Endothelial cell of umbilical vein (primary cell): ENCODE data around the gene TRIM34. TPM values are rescaled to one million over a fixed set of nuclear protein-coding genes. Genes with fewer than 3 reads are reported as not detected.

ENCODE experiments used
- BruUV-seq: library from RNA; stranded (reverse); fragments of 400-500 nt; replicated peaks from 2 replicates; lab custom pipeline; 2021; lab: Mats Ljungman, UMichigan
- CTCF ChIA-PET: fragments of 300-600, 350-600 bp; sonication (Branson Sonifier 250); formaldehyde crosslinking; loops from one replicate; lab custom pipeline; 2021; ENCODE audit warnings: antibody characterized with exemption, inconsistent platforms; lab: Charles Lee
- POLR2A ChIA-PET: fragments of 300-600, 350-600 bp; sonication (Branson Sonifier 250); formaldehyde crosslinking; loops from one replicate; lab custom pipeline; 2021; ENCODE audit warnings: antibody characterized with exemption, inconsistent platforms; lab: Charles Lee
- DNase-seq: peaks from one replicate; pipeline ENCODE4 v3.0.0-alpha.2; 2011; ENCODE audit warnings: low read depth, low spot score
- FAIRE-seq: peaks from 2 replicates; lab custom pipeline; 2011; peaks lifted over from hg19 to GRCh38; lab: Jason Lieb, UNC
- H2AFZ ChIP-seq: 2 replicates; pipeline ENCODE4 v1.6.0; 2012; ENCODE audit warnings: low read depth, low read length, control low read depth, inconsistent platforms
- H3K27ac ChIP-seq: 2 replicates; pipeline ENCODE4 v1.5.1; 2011; ENCODE audit warnings: low read depth, mild to moderate bottlenecking, control low read depth, low read length, moderate library complexity; ENCODE audit not compliant: insufficient read depth
- H3K27me3 ChIP-seq, 2 experiments: 2 replicates each; pipeline versions ENCODE4 v1.6.0 to v1.6.1; 2011; ENCODE audit warnings: low read length in 2 of 2, mixed read lengths in 1 of 2; ENCODE audit not compliant: control insufficient read depth in 2 of 2, insufficient read depth in 2 of 2
- H3K36me3 ChIP-seq, 2 experiments: 2 replicates in 1 of 2; 3 replicates in 1 of 2; pipeline ENCODE4 v1.5.1; 2011; ENCODE audit warnings: low read length in 2 of 2, mild to moderate bottlenecking in 1 of 2, moderate library complexity in 1 of 2; ENCODE audit not compliant: control insufficient read depth in 2 of 2, insufficient read depth in 2 of 2; ENCODE audit errors: extremely low read depth in 1 of 2
- H3K4me1 ChIP-seq: 3 replicates; pipeline ENCODE4 v1.5.1; 2011; ENCODE audit warnings: mild to moderate bottlenecking, low read length; ENCODE audit not compliant: control insufficient read depth, insufficient read depth; ENCODE audit errors: extremely low read depth
- H3K4me2 ChIP-seq: 2 replicates; pipeline ENCODE4 v1.6.1; 2011; ENCODE audit warnings: low read length, control low read depth, mixed read lengths; ENCODE audit not compliant: insufficient read depth
- H3K4me3 ChIP-seq, 3 experiments: fragments of 200-600 bp in 1 of 3; sonication (generic), shearing (Covaris generic) in 1 of 3; replicated peaks in 1 of 3; 2 replicates each; pipeline ENCODE4 v1.5.1; 2011 to 2016; ENCODE audit warnings: control low read depth in 3 of 3, low read length in 3 of 3, mild to moderate bottlenecking in 2 of 3, inconsistent platforms in 1 of 3, low read depth in 1 of 3, moderate library complexity in 1 of 3; ENCODE audit not compliant: insufficient read depth in 1 of 3
- H3K79me2 ChIP-seq: 2 replicates; pipeline ENCODE4 v1.6.0; 2012; ENCODE audit warnings: low read length, inconsistent platforms; ENCODE audit not compliant: control insufficient read depth, insufficient read depth
- H3K9ac ChIP-seq: replicated peaks from 2 replicates; pipeline ENCODE3; 2011; ENCODE audit warnings: low read length, control low read depth; ENCODE audit not compliant: insufficient read depth; ENCODE audit errors: extremely low read depth
- H3K9me1 ChIP-seq: replicated peaks from 3 replicates; pipeline ENCODE4 v1.6.0; 2011; ENCODE audit warnings: mild to moderate bottlenecking, low read length; ENCODE audit not compliant: control insufficient read depth, insufficient read depth; ENCODE audit errors: extremely low read depth
- H3K9me3 ChIP-seq: replicated peaks from 2 replicates; pipeline ENCODE4 v1.5.1; 2012; ENCODE audit warnings: low read length, inconsistent platforms; ENCODE audit not compliant: control insufficient read depth, insufficient read depth
- H4K20me1 ChIP-seq: replicated peaks from 2 replicates; pipeline ENCODE3; 2011; ENCODE audit warnings: mild to moderate bottlenecking, low read length; ENCODE audit not compliant: control insufficient read depth, insufficient read depth; ENCODE audit errors: extremely low read depth
- CTCF ChIP-seq, 2 donors: IDR thresholded peaks; 1 replicate in 1 of 2; 2 replicates in 1 of 2; pipeline ENCODE4 v1.5.1; 2011; ENCODE audit warnings: low read length in 2 of 2, mild to moderate bottlenecking in 2 of 2, moderate library complexity in 2 of 2, control low read depth in 1 of 2, inconsistent platforms in 1 of 2, low read depth in 1 of 2; ENCODE audit not compliant: insufficient read depth in 1 of 2; ENCODE audit errors: extremely low read depth in 1 of 2
- EZH2 ChIP-seq: IDR thresholded peaks from 2 replicates; pipeline ENCODE4 v1.6.1; 2012; ENCODE audit warnings: borderline replicate concordance, low read depth, mild to moderate bottlenecking, moderate library complexity, low read length, inconsistent platforms; ENCODE audit not compliant: severe bottlenecking
- FOS ChIP-seq: IDR thresholded peaks from 2 replicates; pipeline ENCODE4 v1.6.1; 2011; ENCODE audit warnings: mild to moderate bottlenecking, low read length, moderate library complexity, borderline replicate concordance; ENCODE audit not compliant: insufficient read depth
- GATA2 ChIP-seq: IDR thresholded peaks from 2 replicates; pipeline ENCODE4 v1.7.0; 2011; ENCODE audit warnings: low read depth, mild to moderate bottlenecking, moderate library complexity, mixed read lengths, low read length; ENCODE audit not compliant: insufficient read length, insufficient read depth
- JUN ChIP-seq: IDR thresholded peaks from 2 replicates; pipeline ENCODE4 v1.6.1; 2011; ENCODE audit warnings: borderline replicate concordance, low read depth; ENCODE audit not compliant: insufficient read length, insufficient read depth
- MAX ChIP-seq: IDR thresholded peaks from 2 replicates; pipeline ENCODE4 v1.6.1; 2011; ENCODE audit not compliant: insufficient read depth, insufficient read length
- MYC ChIP-seq: IDR thresholded peaks from one replicate; pipeline ENCODE4 v1.6.1; 2011; ENCODE audit warnings: mild to moderate bottlenecking, low read depth, low read length
- POLR2A ChIP-seq: IDR thresholded peaks from 2 replicates; pipeline ENCODE4 v1.6.1; 2012; ENCODE audit warnings: low read depth, mild to moderate bottlenecking, control low read depth, low read length
- POLR2AphosphoS5 ChIP-seq: IDR thresholded peaks from 2 replicates; pipeline ENCODE4 v1.6.1; 2012; ENCODE audit warnings: low read depth, mild to moderate bottlenecking, control low read depth, low read length, moderate library complexity; ENCODE audit not compliant: insufficient read depth
- dilution Hi-C: fragments of 300-500 bp; cut with MboI; formaldehyde crosslinking; loops from one replicate; pipeline ENCODE4 v1.15.0; 2019; ENCODE audit warnings: low sequenced_read_pairs; ENCODE audit not compliant: extremely low pct_ligation_motif_present
- intact Hi-C: fragments of 100-400 bp; cut with micrococcal nuclease; formaldehyde crosslinking; loops from one replicate; pipeline ENCODE4 v1.10.0; 2022
- polyA plus RNA-seq, 4 experiments: library from polyadenylated mRNA; depleted of rRNA in 3 of 4; stranded (reverse) in 3 of 4; unstranded in 1 of 4; fragments of >200 nt; gene quantifications; 2 replicates each; pipeline versions ENCODE4 v1.2.1 to v1.2.3, GENCODE V29; 2011 to 2012; ENCODE audit warnings: missing spikeins in 1 of 4
- total RNA-seq: library from RNA; stranded (reverse); gene quantifications from 2 replicates; pipeline ENCODE4 v1.2.3, GENCODE V29; 2021

Gene TRIM34
- total and polyA plus RNA-seq, 2 donors (not counting 3 experiments of a cell fraction or from before 2014, with no cell fraction given), result 6.7 to 14.6 TPM

- no peaks in the 10 kb centered on the region for H3K9me3 ChIP-seq
- H4K20me1 ChIP-seq, result peaks cover 2% of the 10 kb centered on the region
- ChIA-PET CTCF (no interaction called here), POLR2A (no interaction called here)
- no peak overlapping the region for H3K9ac ChIP-seq
- H2AFZ ChIP-seq, result no peak overlapping the region
- dilution Hi-C loops, result no loop called here
- peaks cover 6 to 18% of the 10 kb centered on the region in 2 experiments for H3K36me3 ChIP-seq
- intact Hi-C loops, result no loop called here
- H3K4me3 ChIP-seq, result no peak overlapping the region
- H3K79me2 ChIP-seq, result peaks cover 16% of the 10 kb centered on the region
- no peaks in the 10 kb centered on the region for H3K9me1 ChIP-seq
- no peak overlapping the region for H3K4me2 ChIP-seq
- no TSS peak for BruUV-seq
- TF ChIP-seq POLR2AphosphoS5, result no peak
- no peaks in the 10 kb centered on the region for H3K27me3 ChIP-seq
- no peaks in the 10 kb centered on the region for H3K4me1 ChIP-seq
- FAIRE-seq, result no peak
- H3K27ac ChIP-seq, result no peak overlapping the region
- DNase-seq, result no peak
Measured at GRCh38 chr11:5671831-5672230, 47.0 kb downstream of the TRIM34 start.

DNA sequence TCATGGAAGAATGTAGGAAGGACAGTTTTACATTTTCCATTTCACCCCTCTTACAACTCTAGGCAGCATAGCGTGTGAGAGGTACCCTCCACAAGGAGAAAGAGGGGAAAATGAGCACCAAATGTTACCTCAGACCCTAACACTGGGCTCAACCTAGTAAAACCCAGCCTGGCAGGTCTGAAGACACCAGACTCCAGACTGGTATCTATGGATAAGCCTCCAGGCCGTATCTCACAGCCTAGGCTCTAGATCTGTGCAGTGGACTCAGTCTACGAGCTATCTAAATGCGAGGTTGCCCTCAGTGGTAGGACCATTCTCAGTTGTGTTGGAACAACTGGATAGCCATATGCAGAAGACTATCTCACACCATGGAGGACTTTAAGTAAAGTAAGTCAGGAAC, 49.6 kb downstream of the TRIM34 start:
- no peak overlapping the region for H3K4me3 ChIP-seq
- BruUV-seq, result no TSS peak
- H3K4me2 ChIP-seq, result no peak overlapping the region
- dilution Hi-C loops (no loop called here), intact Hi-C loops (no loop called here)
- H4K20me1 ChIP-seq, result peaks cover 2% of the 10 kb centered on the region
- no peak overlapping the region for H2AFZ ChIP-seq
- H3K9ac ChIP-seq, result no peak overlapping the region
- H3K79me2 ChIP-seq, result peaks cover 19% of the 10 kb centered on the region
- ChIA-PET POLR2A (no interaction called here), CTCF (interaction anchor here (1.0 kb wide), 1 partner anchor 12 kb away, joined by 3 read pairs; no protein-coding TSS in a partner anchor)
- peaks cover 10 to 23% of the 10 kb centered on the region in 2 experiments for H3K36me3 ChIP-seq
- FAIRE-seq, result no peak
- no peak overlapping the region for H3K27ac ChIP-seq
- no peak for TF ChIP-seq POLR2AphosphoS5
- TF ChIP-seq EZH2, result no peak
- TF ChIP-seq MYC, result no peak
- TF ChIP-seq MAX, result no peak
- no peak for TF ChIP-seq GATA2
- TF ChIP-seq POLR2A, result no peak
- TF ChIP-seq CTCF (IDR thresholded peaks at IDR 0.05; ENCODE audit: extremely low read depth in 1 of 2, insufficient read depth in 1 of 2, low read depth in 1 of 2, low read length in 2 of 2), result no peak
- no peak for TF ChIP-seq FOS
- no peak for TF ChIP-seq JUN
- H3K9me3 ChIP-seq, result no peaks in the 10 kb centered on the region
- DNase-seq, result no peak
- no peaks in the 10 kb centered on the region for H3K27me3 ChIP-seq
- no peaks in the 10 kb centered on the region for H3K4me1 ChIP-seq
- no peaks in the 10 kb centered on the region for H3K9me1 ChIP-seq
